ENCODE results near the gene ROMO1.
"Not testable (repeated sequence)": the region's sequence is repeated elsewhere in the genome, so short reads cannot be mapped to it uniquely, and the experiment has no call there.

The ROMO1 gene

DNA sequence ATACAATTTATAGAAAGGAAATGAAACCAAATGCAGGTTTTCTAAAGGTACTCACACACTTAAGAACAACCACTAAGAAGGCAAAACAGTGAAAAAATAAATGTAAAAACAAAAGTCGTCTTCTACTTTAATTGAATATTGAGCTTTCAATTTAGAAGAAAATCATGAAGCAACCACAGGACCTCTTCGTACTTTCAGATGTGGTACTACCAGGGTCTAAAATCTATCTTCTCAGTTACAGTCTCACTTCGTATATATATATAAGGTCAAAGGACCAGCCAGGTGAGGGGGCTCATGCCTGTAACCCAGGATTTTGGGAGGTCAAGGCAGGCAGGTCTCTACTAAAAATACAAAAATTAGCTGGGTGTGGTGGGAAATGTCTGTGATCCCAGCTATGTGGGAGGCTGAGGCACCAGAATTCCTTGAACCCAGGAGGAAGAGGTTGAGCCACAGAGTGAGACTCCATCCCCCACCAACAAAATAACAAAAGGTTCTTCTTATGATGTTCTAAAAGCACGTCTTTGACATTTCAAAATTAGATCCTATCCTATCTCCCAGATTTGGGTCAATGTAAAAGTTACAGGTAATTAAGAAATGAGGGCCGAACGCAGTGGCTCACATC, 12.5 kb downstream of the ROMO1 start:
- DNase-seq = no peak

GRCh38 chr20:35713120-35713519, 13.9 kb downstream of the ROMO1 start:
- not testable (repeated sequence) for DNase-seq

DNA sequence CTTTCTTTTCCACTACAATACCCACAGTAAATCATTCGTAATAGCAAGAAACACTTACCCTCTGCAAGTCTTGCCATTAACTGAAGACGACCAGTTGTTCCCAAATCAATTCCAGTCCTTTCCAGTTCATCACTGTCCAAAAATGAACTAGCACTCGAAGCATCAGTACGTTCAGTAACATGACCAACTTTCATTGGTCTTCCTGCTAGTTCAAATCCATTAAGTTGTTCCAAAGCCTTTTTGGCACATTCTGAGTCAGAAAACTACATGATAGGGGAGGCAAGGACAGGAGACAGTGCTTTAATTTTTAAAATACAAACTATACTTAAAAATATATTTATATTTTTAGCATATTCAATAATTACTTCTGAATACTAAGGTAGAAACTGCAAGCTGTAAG, 14.9 kb downstream of the ROMO1 start:
- no peak for DNase-seq

DNA sequence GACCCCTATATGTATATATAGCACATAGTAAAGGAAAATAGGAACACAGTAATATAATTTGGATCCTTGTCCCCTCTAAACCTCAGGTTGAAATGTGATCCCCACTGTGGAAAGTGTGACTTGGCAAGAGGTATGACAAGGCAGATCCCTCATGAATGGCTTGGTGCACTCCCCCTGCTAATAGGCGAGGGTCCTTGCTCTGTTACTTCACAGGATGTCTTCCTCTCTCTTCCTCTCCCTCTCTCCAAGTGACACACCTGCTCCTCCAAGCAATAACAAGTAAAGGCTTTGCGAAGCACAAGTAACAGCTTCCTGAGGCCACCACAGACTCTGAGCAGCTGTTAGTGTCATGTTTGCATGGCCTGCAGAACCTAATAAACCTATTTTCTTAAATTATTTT, 16.4 kb downstream of the ROMO1 start:
- no peak for DNase-seq

DNA sequence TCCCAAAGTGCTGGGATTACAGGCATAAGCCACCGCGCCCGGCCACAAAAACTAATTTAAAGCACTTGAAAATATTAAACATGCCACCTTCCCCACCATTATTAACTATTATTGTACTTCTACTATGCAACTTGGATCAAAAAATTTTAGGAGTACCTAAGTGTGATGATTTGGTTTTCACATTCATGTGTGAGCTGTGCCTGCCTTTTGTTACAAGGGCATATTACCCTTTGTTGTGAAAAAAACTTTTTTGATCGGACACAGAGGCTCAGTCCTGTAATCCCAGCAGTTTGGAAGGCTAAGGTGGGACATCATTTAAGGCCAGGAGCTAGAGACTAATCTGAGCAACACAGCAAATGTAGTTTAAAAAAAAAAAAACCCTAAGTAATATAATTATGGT, 17.1 kb downstream of the ROMO1 start:
- no peak for DNase-seq

DNA sequence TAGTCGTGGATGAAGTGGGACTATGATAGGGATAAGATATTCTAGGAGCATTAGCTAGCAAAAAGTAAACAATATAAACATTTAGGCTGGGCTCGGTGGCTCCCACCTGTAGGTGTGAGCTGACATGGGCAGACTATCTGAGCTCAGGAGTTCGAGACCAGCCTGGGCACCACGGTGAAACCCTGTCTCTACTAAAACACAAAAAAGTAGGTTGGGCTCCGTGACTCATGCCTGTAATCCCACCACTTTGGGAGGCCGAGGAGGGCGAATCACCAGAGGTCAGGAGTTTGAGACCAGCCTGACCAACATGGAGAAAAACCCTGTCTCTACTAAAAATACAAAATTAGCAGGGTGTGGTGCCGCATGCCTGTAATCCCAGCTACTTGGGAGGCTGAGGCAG, 19.1 kb downstream of the ROMO1 start:
- DNase-seq = not testable (repeated sequence)

- DNase-seq = no peak
Observed at GRCh38 chr20:35718972-35719635, 19.9 kb downstream of the ROMO1 start.

DNA sequence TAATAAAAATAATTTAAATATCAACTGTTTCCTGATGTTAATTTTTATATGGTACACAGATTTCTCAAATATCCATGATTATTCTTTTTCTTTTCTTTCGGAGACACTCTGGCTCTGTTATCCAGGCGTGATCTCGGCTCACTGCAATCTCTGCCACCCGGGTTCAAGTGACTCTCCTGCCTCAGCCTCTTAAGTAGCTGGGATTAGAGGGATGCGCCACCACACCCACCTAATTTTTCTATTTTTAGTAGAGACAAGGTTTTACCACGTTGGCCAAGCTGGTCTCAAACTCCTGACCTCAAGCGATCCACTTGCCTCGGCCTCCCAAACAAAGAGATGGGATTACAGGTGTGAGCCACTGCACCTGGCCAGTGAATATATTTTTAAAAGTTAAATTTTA, 20.5 kb downstream of the ROMO1 start:
- DNase-seq = no peak

DNA sequence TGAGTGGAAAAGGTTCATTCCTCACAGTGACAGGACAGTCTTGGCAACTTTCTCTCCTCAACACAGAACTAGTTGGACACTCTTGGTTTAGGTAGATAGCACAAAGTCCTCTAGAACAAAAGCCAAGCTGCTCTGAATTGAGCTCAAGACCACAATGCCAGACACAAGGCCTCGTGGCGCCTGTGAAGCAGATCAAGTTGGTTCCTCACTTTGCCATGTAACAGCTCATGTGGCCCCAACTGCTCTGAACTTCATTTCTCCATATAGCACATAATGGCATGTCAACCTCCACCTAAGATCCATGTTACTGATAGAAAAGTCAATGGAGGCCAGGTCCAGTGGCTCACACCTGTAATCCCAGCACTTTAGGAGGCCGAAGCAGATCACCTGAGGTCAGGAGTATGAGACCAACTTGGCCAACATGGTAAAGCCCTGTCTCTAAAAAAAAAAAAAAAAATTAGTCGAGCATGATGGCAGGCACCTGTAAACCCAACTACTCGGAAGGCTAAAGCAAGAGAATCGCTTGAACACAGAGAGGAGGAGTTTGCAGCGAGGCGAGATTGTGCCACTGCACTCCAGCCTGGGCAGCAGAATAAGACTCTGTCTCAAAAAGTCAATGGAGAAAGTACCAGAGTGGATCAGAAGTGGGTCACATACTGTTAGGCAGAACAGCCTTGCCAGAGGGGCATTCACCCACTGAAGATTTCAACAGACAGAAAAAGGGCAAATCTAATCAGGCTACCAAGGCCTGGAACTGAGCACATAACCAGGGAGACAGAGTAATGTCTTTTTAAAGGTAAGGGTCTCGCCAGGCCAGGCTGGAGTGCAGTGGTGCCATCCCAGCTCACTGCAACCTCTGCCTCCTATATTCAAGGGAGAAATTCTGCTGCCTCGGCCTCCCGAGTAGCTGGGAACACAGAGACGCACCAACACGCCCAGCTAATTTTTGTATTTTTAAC, 21.2 kb downstream of the ROMO1 start:
- DNase-seq = no peak

DNA sequence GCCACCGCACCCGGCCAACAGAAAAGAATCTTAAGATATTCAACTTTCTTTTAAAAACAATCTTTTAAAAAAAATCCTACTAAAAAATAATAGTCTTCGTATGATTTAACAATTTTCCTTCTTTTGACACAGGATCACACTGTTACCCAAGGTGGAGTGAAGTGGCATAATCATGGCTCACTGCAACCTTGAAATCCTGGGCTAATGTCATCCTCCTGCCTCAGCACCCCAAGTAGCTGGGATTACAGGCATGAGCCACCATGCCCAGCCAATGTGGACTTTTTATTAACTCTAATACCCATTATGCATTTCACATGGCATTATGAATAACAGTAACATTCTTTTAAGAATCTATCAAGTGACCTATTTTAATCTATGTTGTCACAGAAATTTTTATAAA, 22.0 kb downstream of the ROMO1 start:
- DNase-seq = no peak

DNA sequence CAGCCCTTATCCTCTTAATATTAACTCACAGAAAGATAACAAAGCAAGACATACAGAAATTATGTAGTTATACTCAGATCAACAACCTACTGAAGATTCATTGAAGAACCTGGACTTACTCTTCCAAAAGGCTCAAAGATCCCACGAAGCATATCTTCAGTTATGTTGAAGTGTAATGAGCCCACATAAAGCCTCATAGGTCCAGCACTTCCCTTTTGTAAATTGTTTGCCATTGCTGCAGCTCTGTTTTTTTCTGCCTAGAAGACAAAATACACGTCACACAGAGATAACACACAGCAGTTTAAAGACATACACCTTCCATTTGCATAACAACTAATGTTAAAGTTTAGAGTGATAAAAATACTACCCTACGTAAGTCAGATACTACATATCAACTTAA, 22.4 kb downstream of the ROMO1 start:
- no peak for DNase-seq

DNA sequence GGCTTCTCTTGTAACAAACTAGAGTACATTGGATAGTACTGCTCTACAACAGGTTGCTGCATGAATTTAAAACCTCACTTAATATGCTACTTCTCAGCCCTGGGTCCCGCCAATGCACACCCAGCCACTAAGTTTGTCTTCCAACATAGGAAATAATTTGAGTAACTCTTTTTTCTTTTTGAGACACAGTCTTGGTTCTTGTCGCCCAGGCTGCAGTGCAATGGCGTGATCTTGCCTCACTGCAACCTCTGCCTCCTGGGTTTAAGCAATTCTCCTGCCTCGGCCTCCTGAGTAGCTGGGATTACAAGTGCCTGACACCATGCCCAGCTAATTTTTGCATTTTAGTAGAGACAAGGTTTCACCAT, 24.1 kb downstream of the ROMO1 start:
- not testable (repeated sequence) for DNase-seq

DNA sequence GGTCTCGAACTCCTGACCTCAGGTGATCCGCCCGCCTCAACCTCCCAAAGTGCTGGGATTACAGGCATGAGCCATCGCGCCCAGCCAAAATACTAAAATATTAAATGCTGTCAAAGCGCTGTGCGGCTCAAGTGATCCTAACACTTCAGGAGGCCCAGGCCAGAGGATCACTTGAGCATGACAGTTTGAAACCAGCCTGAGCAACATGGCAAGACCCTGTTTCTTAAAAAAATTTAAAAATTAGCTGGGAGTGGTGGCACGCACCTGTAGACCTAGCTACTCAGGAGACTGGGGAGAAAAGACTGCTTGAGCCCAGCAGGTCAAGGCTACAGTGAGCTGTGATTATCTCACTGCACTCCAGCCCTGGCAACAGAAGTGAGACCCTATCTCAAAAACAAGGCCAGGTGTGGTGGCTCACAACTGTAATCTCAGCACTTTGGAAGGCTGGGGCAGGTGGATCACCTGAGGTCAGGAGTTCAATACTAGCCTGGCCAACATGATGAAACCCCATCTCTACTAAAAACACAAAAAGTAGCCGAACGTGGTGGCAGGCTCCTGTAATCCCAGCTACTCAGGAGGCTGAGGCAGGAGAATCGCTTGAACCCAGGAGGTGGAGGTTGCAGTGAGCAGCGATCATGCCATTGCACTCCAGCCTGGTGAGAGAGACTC, 24.6 kb downstream of the ROMO1 start:
- DNase-seq = not testable (repeated sequence)

GRCh38 chr20:35724321-35725230, 25.4 kb downstream of the ROMO1 start:
- DNase-seq = no peak

GRCh38 chr20:35726842-35727711, 27.9 kb downstream of the ROMO1 start:
- DNase-seq = peak; percentile 44 to 48

- no peak for DNase-seq
Observed at GRCh38 chr20:35729283-35729807, 30.1 kb downstream of the ROMO1 start.

DNA sequence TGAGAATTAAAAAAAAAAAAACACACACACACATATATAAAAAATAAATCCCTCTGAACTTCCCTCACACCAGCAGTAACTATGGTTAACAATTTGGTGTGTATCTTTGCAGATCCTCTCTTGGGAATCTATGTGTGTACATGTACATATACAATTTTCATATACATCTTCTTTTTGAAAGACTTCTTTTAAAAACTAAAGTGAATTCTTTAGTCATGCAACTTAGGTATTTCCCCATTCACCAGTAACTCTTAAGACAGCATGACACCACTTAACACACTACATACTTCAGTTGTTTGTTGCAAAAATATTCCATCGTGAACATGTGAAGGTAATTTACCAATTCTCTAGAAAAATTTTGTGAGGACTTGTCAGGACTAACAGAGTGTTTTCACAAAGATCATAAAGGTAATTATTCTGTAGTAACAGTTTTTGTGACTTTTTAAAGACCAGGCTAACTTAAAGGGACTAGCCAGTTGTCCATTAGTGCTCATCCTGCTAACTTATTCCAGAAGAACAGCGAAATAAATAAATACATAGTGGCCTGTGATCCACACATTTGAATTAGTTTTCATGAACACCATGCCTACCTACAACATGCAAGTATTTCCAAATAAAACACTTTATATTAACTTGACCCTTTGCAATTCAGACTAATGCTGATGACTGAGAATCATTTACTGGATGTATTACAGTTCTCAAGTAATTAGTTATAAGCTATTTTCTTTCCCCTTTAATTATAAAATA, 30.8 kb downstream of the ROMO1 start:
- no peak for DNase-seq

DNA sequence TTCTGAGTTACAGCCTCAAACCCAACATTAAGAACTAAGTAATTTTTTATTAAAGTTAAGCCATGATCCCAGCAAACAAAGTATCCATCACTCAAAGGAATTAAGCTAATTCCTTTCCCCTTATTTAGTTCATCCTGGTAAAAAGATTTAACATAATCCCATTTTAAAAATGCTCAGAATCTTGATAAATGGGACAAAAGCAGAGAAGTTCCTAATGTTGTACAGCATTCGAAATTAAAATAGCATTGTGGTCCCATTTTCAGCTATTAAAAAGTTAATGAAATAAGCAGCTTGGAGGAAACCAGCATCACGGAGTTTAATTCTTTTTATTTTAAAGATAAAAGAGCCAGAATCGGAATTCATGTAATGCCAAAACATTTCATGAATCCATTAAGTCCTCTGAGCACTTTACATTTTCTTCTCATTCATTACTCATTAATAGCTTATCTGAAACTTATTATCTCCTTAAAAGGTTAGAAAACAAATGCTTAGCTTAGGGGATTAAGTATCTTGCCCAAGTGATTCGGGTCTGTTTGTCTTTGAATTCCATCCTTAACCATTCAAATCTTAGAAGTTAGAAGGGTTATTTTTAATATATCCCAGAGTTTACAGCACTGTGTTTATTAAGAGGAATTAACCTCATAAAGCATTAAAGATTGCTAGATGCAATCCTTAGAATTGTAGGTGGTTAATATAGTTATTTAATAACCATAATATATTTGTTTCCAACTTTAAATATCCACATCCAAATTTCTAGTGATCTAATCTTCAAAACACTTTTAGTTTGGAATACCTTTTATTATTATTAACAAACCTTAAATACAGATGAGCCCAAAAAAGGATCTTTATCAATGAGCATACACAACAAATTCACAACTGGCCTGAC, 31.6 kb downstream of the ROMO1 start:
- DNase-seq = no peak

DNA sequence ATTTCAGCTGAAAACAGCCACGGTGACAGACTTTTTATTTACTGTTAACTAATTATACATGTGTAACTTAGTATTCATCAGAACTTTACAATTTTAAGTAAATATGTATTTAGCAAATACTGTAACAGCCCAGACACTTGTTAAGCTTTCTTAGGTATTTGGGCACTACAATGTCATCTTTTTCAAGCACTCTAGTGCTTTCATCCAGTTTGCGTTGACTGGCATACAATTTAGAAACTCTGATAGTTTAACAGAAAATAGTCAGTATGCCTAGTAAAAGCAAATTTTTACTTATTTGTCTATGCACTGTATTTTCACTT, 32.2 kb downstream of the ROMO1 start:
- DNase-seq = no peak
